VCaP (cell line): ENCODE results near the gene ADIPOR2.

Source experiments
- H3K27ac ChIP-seq: fragments of 450-650 bp; 2 replicates; pipeline ENCODE4 v1.5.1; 2017
- TF ChIP-seq, protein P1 (sequence below): fragments of 450-650 bp; conservative IDR thresholded peaks from 2 replicates; pipeline ENCODE4 v1.5.1; 2017; ENCODE audit warnings: mild to moderate bottlenecking, moderate library complexity

The ADIPOR2 gene

DNA sequence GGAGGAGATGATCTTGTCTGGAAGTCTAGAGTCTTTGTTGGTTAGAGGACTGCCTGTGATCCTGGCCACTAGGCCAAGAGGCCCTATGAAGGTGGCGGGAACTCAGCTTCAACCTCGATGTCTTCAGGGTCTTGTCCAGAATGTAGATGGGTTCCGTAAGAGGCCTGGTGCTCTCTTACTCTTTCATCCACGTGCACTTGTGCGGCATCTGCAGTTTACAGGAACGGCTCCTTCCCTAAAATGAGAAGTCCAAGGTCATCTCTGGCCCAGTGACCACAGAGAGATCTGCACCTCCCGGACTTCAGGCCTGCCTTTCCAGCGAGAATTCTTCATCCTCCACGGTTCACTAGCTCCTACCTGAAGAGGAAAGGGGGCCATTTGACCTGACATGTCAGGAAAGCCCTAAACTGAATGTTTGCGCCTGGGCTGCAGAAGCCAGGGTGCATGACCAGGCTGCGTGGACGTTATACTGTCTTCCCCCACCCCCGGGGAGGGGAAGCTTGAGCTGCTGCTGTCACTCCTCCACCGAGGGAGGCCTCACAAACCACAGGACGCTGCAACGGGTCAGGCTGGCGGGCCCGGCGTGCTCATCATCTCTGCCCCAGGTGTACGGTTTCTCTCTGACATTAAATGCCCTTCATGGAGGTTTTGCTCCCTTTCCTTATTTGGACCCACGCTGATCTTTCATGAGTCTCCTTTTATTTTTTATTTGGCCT is 44.1 kb upstream of the ADIPOR2 start:
- TF ChIP-seq, protein P1, sequence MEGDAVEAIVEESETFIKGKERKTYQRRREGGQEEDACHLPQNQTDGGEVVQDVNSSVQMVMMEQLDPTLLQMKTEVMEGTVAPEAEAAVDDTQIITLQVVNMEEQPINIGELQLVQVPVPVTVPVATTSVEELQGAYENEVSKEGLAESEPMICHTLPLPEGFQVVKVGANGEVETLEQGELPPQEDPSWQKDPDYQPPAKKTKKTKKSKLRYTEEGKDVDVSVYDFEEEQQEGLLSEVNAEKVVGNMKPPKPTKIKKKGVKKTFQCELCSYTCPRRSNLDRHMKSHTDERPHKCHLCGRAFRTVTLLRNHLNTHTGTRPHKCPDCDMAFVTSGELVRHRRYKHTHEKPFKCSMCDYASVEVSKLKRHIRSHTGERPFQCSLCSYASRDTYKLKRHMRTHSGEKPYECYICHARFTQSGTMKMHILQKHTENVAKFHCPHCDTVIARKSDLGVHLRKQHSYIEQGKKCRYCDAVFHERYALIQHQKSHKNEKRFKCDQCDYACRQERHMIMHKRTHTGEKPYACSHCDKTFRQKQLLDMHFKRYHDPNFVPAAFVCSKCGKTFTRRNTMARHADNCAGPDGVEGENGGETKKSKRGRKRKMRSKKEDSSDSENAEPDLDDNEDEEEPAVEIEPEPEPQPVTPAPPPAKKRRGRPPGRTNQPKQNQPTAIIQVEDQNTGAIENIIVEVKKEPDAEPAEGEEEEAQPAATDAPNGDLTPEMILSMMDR, result no peak
- no peak overlapping the region for H3K27ac ChIP-seq

DNA sequence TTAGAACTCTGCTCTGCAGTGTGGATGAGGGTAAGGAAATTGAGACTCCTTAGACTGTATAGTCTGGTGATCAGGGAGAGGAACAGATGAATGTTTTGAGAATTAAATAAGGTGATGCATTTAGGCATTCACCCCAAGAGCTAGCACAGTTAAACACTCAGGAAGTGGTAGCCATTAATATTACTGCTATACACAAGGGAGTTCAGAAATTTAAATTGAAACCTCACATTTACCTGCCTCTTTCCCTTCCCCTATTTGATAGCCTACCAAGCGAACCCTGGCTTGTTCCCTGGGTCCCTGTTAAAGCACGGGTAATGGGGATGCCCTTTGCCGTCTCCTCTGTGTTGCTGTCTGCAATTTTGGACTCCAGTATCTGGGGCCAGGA is 43.6 kb upstream of the ADIPOR2 start:
- TF ChIP-seq, protein P1, result no peak
- H3K27ac ChIP-seq, result no peak overlapping the region

DNA sequence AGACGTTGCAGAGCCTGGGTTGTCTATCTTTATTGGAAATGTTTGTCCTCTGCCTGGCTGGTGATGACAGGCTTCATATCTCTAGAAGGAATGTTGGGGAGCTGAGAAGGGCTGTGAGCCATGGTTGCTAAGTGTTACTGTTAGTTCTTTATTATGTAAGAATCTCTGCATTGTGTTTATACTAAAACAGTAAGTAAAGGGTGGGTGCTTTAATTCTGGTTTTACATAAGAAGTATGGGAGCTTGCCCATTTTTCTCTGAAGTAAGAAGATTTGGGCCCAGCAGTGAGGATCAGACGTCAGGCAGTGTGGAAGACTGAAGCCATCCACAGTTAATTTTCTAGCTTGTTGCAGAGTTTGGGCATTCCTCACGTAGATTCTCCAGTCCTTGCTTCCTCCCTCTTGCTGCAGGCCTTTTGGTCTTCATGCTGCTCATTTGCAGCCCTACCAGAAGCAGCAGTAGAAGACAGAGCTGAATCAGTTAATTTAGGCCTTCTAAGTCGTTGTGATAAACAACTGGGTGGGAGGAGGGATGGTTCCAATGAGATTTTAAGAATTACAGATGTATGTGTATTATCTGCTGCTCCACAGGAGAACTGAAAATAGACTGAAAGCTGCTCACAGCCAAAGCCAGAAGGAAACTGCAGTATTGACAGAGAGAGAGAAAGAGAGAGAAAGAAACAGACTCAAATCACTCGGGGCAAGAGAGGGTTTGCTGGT is 40.5 kb upstream of the ADIPOR2 start:
- TF ChIP-seq, protein P1, result no peak
- no peak overlapping the region; the same call in 1 of the 2 replicates for H3K27ac ChIP-seq

DNA sequence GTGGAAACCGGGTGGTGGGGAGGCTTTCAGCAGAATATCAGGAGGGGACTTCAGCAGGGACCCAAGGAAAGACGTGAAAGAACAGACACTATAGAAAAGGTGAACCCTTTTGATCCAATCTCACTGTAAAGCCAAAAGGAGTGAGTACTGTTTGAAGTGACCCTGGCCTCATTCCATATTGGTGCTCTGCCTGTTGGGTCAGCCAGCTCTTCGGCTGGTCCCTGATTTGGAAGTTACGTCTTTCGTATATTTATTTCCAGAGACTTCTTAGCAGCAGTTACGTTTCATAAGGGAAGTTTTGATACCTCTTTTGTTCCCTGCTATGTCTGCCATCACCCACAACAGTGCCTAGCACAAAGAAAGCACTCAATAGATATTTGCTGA is 39.9 kb upstream of the ADIPOR2 start:
- TF ChIP-seq, protein P1, result no peak

DNA sequence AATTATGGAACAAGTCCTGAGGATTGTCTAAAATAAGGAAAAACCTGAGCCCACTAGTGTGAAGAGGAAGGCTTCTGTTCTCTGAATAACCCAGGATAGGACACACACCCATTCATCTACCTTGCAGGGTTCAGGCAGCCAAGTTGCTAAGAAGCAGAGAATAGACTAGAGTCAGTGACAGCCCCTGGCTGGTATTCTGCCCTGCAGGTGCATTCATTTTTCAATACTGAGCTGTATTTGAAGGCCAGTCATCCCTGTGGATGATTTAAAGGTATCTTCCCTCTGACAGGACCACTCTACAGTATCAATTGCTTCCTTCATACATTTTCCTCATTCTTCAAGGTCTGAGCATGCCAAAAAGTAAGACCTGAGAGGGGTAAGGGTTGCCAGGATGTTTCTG is 38.9 kb upstream of the ADIPOR2 start:
- H3K27ac ChIP-seq, result no peak overlapping the region
- TF ChIP-seq, protein P1, result no peak

More for the DNA sequence above, 39.9 kb upstream of the ADIPOR2 start:
- H3K27ac ChIP-seq, result no peak overlapping the region

DNA sequence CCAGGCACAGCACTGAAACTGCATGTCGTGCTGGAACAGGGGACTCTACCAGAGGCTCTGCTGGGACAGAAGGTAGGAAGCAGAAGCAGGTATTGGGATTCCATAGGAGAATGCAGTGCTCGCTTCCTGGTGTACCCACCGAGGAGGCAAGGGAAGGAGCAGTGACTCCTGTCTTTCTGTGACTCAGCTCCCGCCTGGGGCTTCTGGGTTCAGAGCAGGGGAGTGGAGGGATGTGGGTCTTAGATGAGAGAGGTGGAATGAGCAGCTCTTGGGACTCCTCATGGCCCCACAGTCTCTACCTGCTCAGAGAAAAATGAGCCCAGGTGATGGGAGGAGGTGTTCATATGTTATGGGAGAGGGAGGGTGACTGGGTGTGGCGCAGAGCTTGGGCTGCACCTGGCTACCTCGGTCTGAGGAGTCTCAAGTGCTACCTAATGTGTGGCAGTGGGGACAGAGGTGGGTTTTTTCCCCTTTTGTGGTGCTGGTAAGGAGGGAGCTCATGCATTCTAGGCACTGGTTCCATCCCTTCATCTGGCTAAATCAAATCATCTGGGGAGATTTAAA is 35.6 kb upstream of the ADIPOR2 start:
- TF ChIP-seq, protein P1, result no peak
- H3K27ac ChIP-seq, result no peak overlapping the region

DNA sequence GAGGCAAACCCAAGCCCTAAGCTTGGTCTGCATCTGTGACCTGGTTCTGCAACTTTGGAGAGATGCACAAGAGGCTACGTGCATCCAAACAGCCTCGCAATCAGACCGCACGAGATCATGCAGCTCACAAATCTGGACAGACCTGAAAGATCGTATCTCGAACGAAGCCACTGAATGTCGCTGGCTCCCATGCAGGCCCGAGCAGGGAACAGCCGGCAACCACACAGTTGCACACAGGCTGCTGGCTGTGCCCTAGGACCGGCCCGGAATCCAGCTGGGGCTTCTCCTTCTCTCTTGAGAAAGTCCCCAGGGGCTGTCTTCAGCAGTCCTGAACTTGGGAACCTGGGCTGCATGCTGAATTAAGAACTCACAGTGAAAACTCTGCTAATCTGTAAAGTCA is 34.0 kb upstream of the ADIPOR2 start:
- TF ChIP-seq, protein P1, result no peak
- no peak overlapping the region for H3K27ac ChIP-seq
